Measurements from ENCODE around the gene FTH1.
"Not testable (repeated sequence)": the region's sequence is repeated elsewhere in the genome, so short reads cannot be mapped to it uniquely, and the experiment has no call there.

Gene FTH1

GRCh38 chr11:61968758-61969390, 1.4 kb upstream of the FTH1 start:
- H3K4me1 ChIP-seq (ENCODE audit: insufficient read depth, low read length): peaks cover 74% of the 10 kb centered on the region
- H3K4me3 ChIP-seq (ENCODE audit: low read depth in 1 of 2, low read length in 2 of 2): peak overlapping the region; percentile 90 to 98
- H3K9me3 ChIP-seq (ENCODE audit: low read length): no peaks in the 10 kb centered on the region
- peak overlapping the region; percentile 100 for H3K27ac ChIP-seq (ENCODE audit: low read depth, low read length)
- H3K36me3 ChIP-seq (ENCODE audit: insufficient read depth, low read length): peaks cover 19% of the 10 kb centered on the region
- peak overlapping the region; percentile 75 for H3K9ac ChIP-seq (ENCODE audit: low read length)
- H3K27me3 ChIP-seq (ENCODE audit: control insufficient read depth in 1 of 2, insufficient read depth in 2 of 2, low read length in 2 of 2): no peaks in the 10 kb centered on the region

- Histone ChIP-seq H3K4me1 (ENCODE audit: insufficient read depth, low read length) (peaks cover 74% of the 10 kb centered on the region), H3K4me3 (ENCODE audit: low read depth in 1 of 2, low read length in 2 of 2) (peak overlapping the region; percentile 90 to 98), H3K36me3 (ENCODE audit: insufficient read depth, low read length) (peaks cover 27% of the 10 kb centered on the region), H3K27me3 (ENCODE audit: control insufficient read depth in 1 of 2, insufficient read depth in 2 of 2, low read length in 2 of 2) (no peaks in the 10 kb centered on the region), H3K9ac (ENCODE audit: low read length) (peak overlapping the region; percentile 75), H3K9me3 (ENCODE audit: low read length) (no peaks in the 10 kb centered on the region), H3K27ac (ENCODE audit: low read depth, low read length) (peak overlapping the region; percentile 100)
Measured at GRCh38 chr11:61967924-61968757, 707 bp upstream of the FTH1 start.

- Histone ChIP-seq H3K27ac (ENCODE audit: low read depth, low read length) (peak overlapping the region; percentile 100), H3K9me3 (ENCODE audit: low read length) (no peaks in the 10 kb centered on the region), H3K4me1 (ENCODE audit: insufficient read depth, low read length) (peaks cover 71% of the 10 kb centered on the region)
Measured at GRCh38 chr11:61966734-61967115, 709 bp downstream of the FTH1 start.

GRCh38 chr11:61964666-61965271, 2.7 kb downstream of the FTH1 start:
- peaks cover 58% of the 10 kb centered on the region for H3K4me1 ChIP-seq (ENCODE audit: insufficient read depth, low read length)
- H3K27ac ChIP-seq (ENCODE audit: low read depth, low read length): peak overlapping the region; percentile 24
- peak overlapping the region; percentile 99 for H3K9ac ChIP-seq (ENCODE audit: low read length)
- peak overlapping the region in 1 of 2 donors; percentile 100 for H3K4me3 ChIP-seq (ENCODE audit: low read depth in 1 of 2, low read length in 2 of 2)
- not testable (repeated sequence) for H3K27me3 ChIP-seq (ENCODE audit: control insufficient read depth in 1 of 2, insufficient read depth in 2 of 2, low read length in 2 of 2); H3K9me3 ChIP-seq (ENCODE audit: low read length)
- H3K36me3 ChIP-seq (ENCODE audit: insufficient read depth, low read length): peaks cover 45% of the 10 kb centered on the region

More at GRCh38 chr11:61966734-61967115, 709 bp downstream of the FTH1 start:
- H3K36me3 ChIP-seq (ENCODE audit: insufficient read depth, low read length): peaks cover 40% of the 10 kb centered on the region
- H3K27me3 ChIP-seq (ENCODE audit: control insufficient read depth in 1 of 2, insufficient read depth in 2 of 2, low read length in 2 of 2): no peaks in the 10 kb centered on the region
- H3K4me3 ChIP-seq (ENCODE audit: low read depth in 1 of 2, low read length in 2 of 2): peak overlapping the region; percentile 98 to 100
- peak overlapping the region; percentile 99 for H3K9ac ChIP-seq (ENCODE audit: low read length)

DNA sequence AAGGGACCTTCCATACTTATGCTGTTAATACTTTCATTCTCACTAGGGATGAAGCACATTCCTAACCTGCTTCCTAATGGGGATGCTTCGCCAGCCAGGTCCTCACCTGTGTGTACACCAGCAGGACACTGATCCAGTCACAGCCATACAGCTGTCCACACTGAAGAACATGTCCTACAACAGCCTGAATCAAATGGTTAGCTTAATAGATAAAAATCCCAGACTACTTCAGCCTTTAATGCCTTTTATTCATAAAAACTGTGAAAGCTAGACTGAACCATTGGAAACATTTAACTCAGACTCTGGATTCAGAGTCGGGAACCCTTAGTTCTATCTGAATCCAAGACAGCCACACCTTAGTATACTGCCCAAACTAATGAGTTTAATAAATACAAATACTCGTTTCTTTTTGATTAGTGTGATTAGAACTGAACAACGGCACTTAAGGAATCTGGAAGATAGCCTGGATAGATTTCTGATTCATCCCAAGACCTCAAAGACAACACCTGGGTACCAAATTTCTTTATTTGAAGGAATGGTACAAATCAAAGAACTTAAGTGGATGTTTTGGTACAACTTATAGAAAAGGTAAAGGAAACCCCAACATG, 3.3 kb downstream of the FTH1 start:
- Histone ChIP-seq H3K27ac (ENCODE audit: low read depth, low read length) (peak overlapping the region; percentile 12), H3K4me1 (ENCODE audit: insufficient read depth, low read length) (peaks cover 52% of the 10 kb centered on the region), H3K9me3 (ENCODE audit: low read length) (no peaks in the 10 kb centered on the region), H3K27me3 (ENCODE audit: control insufficient read depth in 1 of 2, insufficient read depth in 2 of 2, low read length in 2 of 2) (no peaks in the 10 kb centered on the region), H3K9ac (ENCODE audit: low read length) (no peak overlapping the region), H3K36me3 (ENCODE audit: insufficient read depth, low read length) (peaks cover 45% of the 10 kb centered on the region), H3K4me3 (ENCODE audit: low read depth in 1 of 2, low read length in 2 of 2) (peak overlapping the region in 1 of 2 donors; percentile 17)

DNA sequence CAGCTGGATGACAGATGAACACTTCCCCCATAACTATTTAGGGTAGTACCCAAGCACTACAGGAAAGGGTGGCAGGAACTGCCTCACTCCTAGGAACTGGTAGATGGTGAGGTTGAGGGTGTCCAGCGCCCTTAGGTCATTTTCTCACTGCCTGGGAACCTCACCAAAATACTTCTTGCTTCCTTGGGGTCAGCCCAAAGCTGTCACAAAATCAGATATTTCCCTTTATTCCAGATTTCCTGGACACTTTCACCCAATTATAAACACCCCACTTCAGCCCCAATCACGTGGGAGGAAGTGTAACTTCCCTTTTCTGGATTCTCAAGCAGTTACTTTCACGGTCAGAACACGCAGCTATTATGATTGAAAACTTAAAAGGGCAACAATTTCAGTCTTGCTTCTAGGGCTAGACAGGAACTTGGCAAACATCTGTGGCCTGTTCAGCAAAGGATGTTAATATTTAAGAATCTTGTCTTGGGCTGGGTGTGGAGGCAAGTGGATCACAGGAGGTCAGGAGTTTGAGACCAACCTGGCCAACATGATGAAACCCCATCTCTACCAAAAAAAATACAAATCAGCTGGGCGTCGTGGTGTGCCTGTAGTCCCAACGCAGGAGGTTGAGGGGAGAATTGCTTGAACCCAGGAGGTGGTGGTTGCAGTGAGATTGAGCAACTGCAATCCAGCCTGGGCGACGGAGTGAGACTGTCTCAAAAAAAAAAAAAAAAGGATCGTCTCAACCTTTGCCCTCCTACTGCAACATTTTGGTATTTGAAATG, 4.0 kb downstream of the FTH1 start:
- Histone ChIP-seq H3K27me3 (ENCODE audit: control insufficient read depth in 1 of 2, insufficient read depth in 2 of 2, low read length in 2 of 2) (no peaks in the 10 kb centered on the region), H3K9ac (ENCODE audit: low read length) (no peak overlapping the region), H3K27ac (ENCODE audit: low read depth, low read length) (peak overlapping the region; percentile 42), H3K4me3 (ENCODE audit: low read depth in 1 of 2, low read length in 2 of 2) (peak overlapping the region in 1 of 2 donors; percentile 17), H3K36me3 (ENCODE audit: insufficient read depth, low read length) (peaks cover 45% of the 10 kb centered on the region), H3K9me3 (ENCODE audit: low read length) (no peaks in the 10 kb centered on the region), H3K4me1 (ENCODE audit: insufficient read depth, low read length) (peaks cover 45% of the 10 kb centered on the region)

GRCh38 chr11:61963016-61963281, 4.5 kb downstream of the FTH1 start:
- Histone ChIP-seq H3K9ac (ENCODE audit: low read length) (no peak overlapping the region), H3K4me3 (ENCODE audit: low read depth in 1 of 2, low read length in 2 of 2) (no peak overlapping the region), H3K36me3 (ENCODE audit: insufficient read depth, low read length) (peaks cover 45% of the 10 kb centered on the region), H3K27ac (ENCODE audit: low read depth, low read length) (peak overlapping the region; percentile 42), H3K9me3 (ENCODE audit: low read length) (no peaks in the 10 kb centered on the region), H3K27me3 (ENCODE audit: control insufficient read depth in 1 of 2, insufficient read depth in 2 of 2, low read length in 2 of 2) (no peaks in the 10 kb centered on the region), H3K4me1 (ENCODE audit: insufficient read depth, low read length) (peaks cover 40% of the 10 kb centered on the region)

DNA sequence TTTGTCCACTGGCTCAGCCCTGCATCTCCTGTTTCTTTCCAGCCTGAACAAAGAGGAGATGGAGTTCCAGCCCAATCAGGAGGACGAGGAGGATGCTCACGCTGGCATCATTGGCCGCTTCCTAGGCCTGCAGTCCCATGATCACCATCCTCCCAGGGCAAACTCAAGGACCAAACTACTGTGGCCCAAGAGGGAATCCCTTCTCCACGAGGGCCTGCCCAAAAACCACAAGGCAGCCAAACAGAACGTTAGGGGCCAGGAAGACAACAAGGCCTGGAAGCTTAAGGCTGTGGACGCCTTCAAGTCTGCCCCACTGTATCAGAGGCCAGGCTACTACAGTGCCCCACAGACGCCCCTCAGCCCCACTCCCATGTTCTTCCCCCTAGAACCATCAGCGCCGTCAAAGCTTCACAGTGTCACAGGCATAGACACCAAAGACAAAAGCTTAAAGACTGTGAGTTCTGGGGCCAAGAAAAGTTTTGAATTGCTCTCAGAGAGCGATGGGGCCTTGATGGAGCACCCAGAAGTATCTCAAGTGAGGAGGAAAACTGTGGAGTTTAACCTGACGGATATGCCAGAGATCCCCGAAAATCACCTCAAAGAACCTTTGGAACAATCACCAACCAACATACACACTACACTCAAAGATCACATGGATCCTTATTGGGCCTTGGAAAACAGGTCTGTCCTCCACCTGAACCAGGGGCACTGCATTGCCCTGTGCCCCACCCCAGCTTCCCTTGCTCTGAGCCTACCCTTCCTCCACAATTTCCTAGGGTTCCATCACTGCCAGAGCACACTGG, 5.0 kb downstream of the FTH1 start:
- Histone ChIP-seq H3K4me3 (ENCODE audit: low read depth in 1 of 2, low read length in 2 of 2) (no peak overlapping the region), H3K36me3 (ENCODE audit: insufficient read depth, low read length) (peaks cover 45% of the 10 kb centered on the region), H3K9me3 (ENCODE audit: low read length) (no peaks in the 10 kb centered on the region), H3K4me1 (ENCODE audit: insufficient read depth, low read length) (peaks cover 40% of the 10 kb centered on the region), H3K27ac (ENCODE audit: low read depth, low read length) (peak overlapping the region; percentile 56), H3K9ac (ENCODE audit: low read length) (no peak overlapping the region), H3K27me3 (ENCODE audit: control insufficient read depth in 1 of 2, insufficient read depth in 2 of 2, low read length in 2 of 2) (no peaks in the 10 kb centered on the region)

- H3K4me1 ChIP-seq (ENCODE audit: insufficient read depth, low read length): peaks cover 40% of the 10 kb centered on the region
- H3K9me3 ChIP-seq (ENCODE audit: low read length): no peaks in the 10 kb centered on the region
- no peaks in the 10 kb centered on the region for H3K27me3 ChIP-seq (ENCODE audit: control insufficient read depth in 1 of 2, insufficient read depth in 2 of 2, low read length in 2 of 2)
- H3K4me3 ChIP-seq (ENCODE audit: low read depth in 1 of 2, low read length in 2 of 2): no peak overlapping the region
- H3K27ac ChIP-seq (ENCODE audit: low read depth, low read length): peak overlapping the region; percentile 56
- peaks cover 50% of the 10 kb centered on the region for H3K36me3 ChIP-seq (ENCODE audit: insufficient read depth, low read length)
- H3K9ac ChIP-seq (ENCODE audit: low read length): no peak overlapping the region
Measured at GRCh38 chr11:61961570-61962212, 5.7 kb downstream of the FTH1 start.

GRCh38 chr11:61960532-61960931, 6.9 kb downstream of the FTH1 start:
- Histone ChIP-seq H3K4me1 (ENCODE audit: insufficient read depth, low read length) (peaks cover 43% of the 10 kb centered on the region), H3K4me3 (ENCODE audit: low read depth in 1 of 2, low read length in 2 of 2) (no peak overlapping the region), H3K27me3 (ENCODE audit: control insufficient read depth in 1 of 2, insufficient read depth in 2 of 2, low read length in 2 of 2) (no peaks in the 10 kb centered on the region), H3K9ac (ENCODE audit: low read length) (no peak overlapping the region), H3K27ac (ENCODE audit: low read depth, low read length) (peak overlapping the region; percentile 10), H3K36me3 (ENCODE audit: insufficient read depth, low read length) (peaks cover 48% of the 10 kb centered on the region), H3K9me3 (ENCODE audit: low read length) (no peaks in the 10 kb centered on the region)
